NCI-H748 (cell line): ENCODE measurements around the gene MLANA.

ENCODE experiments used
- DNase-seq: peaks from one replicate; lab custom pipeline; 2025; ENCODE audit not compliant: unreplicated experiment; lab: John Stamatoyannopoulos, UW

The MLANA gene

DNA sequence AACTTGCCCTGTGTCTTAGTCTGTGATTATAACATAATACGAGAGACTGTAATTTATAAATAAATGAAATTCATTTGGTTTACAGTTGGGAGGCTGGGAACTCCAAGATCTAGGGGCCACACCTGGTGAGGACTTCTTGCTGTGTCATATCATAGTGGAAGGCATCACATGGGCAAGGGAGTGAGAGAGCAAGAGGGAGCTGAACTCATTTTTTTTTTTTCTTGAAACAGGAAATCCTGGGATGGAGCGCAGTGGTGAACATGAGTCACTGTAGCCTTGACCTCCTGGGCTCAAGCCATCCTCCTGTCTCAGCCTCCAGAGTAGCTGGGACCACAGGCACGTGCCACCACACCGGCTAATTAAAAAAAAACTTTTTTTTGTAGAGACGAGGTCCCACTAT lies 7.2 kb downstream of the MLANA start:
- no peak for DNase-seq

GRCh38 chr9:5899292-5899691 lies 8.6 kb downstream of the MLANA start:
- DNase-seq: no peak

- no peak for DNase-seq
Observed at GRCh38 chr9:5900622-5901021, 9.9 kb downstream of the MLANA start.

DNA sequence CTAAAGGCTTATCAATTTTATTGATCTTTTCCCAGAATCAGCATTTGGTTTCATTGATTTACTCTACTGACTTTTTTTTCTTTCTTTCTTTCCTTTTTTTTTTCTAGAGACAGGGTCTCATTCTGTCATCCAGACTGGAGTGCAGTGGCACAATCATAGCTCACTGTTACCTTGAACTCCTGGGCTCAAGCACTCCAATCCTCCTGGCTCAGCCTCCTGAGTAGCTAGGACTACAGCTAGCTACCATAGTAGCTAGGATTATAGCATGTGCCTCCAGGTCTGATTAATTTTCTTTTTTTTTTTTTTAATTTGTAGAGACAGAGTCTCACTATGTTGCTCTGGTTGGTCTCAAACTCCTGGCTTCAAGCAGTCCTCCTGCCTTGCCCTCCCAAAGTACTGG lies 11.7 kb downstream of the MLANA start:
- no peak for DNase-seq

GRCh38 chr9:5908918-5909317 lies 18.2 kb downstream of the MLANA start:
- DNase-seq: no peak

DNA sequence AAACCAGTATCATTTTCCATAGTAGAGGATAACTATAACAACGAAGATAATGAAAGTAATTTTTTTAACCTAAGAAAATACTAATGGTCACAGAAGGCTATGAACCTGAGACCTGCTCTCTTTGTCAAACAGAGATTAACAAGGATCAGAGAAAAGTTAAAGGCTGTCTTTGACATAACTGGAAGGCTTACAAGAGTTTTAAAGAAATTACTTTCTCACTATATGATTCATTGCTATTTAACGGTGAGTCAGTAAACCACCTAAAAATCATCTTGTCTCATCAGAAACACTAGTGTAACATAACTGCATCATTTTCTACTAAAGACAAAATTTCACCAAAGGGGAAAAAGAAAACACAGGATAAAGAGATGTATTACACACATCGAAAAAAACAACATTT lies 19.3 kb downstream of the MLANA start:
- DNase-seq: no peak

DNA sequence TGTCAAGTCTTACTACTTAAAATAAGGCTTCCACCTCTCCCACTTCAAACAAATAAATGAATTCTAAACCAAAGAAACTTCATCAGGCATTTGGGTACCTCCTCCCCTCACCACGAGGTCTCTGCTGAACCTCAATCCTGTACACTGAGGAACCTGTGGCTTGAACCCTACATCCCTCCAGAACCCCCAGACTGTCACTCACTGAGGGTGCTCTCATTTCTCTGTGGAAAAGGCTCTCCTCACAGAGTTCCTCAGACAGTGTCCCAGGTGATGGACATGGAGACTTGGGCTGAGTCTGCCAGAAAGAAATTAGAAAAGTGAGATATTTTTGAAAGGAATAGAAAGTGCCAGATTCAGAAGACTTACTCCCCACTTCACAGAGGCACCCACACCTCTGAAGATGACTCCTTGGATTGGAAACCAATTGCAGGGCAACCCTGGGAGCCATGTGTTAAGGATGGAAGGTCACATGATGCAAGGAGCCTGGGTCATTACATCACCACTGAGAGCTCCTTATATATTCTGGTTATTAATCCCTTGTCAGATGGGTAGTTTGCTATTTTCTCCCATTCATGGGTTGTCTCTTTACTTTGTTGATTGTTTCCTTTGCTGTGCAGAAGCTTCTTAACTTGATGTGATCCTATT lies 19.8 kb downstream of the MLANA start:
- no peak for DNase-seq

DNA sequence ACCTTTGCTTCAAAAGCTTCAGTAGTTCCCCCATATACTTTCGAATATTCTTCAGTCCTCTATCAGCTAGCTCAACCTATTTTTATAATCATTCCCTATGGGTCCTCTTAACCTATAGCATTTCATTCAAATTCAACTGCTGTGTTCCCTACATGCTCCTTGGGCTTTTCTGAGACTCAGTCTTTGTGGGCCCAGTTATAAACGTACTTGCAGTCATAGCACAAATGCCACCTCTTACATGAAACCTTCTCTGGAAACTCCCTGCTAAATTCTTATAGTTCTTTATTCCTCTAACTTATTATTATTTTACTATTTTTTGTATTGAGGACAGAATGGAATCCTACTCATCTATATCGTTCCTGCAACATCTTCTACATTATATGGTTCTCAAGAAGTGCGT lies 24.7 kb downstream of the MLANA start:
- no peak for DNase-seq

GRCh38 chr9:5917273-5917672 lies 26.6 kb downstream of the MLANA start:
- no peak for DNase-seq

DNA sequence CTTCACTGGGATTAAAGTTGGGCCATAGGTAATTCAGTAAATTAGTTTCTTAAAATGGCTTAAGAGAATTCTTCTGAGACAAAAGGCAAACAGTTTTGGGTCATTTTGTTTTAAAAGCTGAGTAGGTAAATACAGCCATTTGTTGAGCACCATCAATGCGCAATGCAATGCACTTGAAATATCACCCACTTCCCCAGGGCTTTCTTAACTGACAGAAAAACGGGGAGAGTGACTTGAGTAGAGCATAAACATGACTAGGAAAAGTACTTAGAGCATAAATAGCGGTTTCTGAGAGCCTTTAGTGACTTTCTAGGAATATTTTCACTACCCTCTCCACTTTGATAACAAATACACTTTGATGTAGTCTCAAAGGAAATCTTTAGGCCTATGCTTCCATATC lies 27.2 kb downstream of the MLANA start:
- no peak for DNase-seq

GRCh38 chr9:5918460-5918859 lies 27.8 kb downstream of the MLANA start:
- DNase-seq: no peak

DNA sequence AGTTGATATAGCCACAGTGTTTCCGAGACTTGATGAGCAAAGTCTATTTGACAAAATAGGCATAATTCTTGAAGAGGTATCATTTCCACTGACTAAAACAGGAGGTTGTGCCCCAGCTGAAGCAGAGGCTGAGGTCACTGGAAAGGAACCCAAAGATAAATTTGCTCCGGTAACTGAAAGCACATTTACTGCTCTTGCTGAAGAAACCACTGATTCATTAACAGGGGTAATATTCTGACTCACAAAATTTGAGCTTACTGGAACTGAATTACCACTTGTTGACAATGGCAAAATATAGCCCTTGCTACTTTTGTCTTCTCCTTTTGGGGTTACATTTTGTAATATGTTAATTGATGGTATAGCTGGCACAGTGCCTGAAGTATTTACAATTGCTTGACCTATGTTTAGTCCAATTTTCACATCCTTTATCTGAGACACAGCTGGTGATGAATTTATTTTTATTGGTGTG lies 30.2 kb downstream of the MLANA start:
- DNase-seq: no peak

DNA sequence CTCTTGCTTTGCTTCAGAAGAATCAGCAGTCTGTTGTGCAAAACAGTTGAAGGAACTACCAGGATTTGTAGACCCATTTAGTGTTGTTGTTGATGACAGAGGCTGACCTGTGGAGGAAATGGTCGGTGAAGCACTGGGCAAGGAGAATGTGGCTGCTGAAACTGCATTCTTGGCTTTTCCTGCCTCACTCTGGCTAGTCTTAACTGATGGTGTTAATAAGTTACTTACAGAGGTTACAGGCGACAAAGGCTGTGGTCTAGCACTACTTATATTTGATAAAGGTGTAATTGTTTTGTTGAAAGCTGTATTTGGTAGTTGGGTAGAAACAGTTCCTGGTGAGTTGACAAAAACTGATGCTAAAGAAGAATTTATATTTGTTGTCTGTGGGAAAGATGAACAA lies 31.5 kb downstream of the MLANA start:
- no peak for DNase-seq

GRCh38 chr9:5931657-5932056 lies 41.0 kb downstream of the MLANA start:
- DNase-seq: no peak

DNA sequence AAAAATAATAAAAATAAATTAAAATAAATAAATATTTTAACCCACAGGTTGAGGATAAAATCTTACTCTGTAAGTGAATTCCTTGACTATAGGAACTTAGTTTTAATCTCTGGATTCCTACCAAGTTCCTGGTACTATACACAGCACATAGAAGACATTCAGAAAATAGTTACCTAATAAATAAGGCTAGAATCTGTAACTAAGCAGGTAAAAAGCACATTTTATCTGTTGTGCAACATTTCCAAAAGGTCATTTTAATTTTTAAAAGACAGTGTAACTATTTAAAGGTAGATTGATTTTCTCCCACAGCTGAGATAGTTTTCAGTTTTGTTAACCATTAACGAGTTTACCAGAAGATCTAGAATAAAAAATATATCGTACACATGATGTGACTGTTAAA lies 47.8 kb downstream of the MLANA start:
- no peak for DNase-seq

GRCh38 chr9:5939530-5939929 lies 48.8 kb downstream of the MLANA start:
- DNase-seq: no peak

DNA sequence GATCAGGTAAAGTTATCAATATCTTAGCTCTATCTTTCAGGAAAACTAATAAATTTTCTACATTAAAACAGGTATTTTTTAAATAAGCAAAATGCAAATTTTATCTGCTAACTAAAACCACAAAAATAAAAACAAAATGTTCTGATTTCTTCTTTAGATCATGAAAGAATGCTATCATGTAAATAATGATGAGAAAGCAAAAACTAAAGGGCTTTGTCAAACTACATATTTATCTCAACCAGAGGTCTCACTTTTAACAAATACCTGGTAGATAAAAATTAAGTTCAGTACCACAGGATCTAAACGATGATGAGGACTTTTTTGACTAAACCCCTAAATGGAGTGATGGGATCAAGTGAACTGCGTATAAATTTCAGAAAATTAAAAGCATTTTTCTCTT lies 50.5 kb downstream of the MLANA start:
- no peak for DNase-seq

- no peak for DNase-seq
Observed at GRCh38 chr9:5945112-5945511, 54.4 kb downstream of the MLANA start.

DNA sequence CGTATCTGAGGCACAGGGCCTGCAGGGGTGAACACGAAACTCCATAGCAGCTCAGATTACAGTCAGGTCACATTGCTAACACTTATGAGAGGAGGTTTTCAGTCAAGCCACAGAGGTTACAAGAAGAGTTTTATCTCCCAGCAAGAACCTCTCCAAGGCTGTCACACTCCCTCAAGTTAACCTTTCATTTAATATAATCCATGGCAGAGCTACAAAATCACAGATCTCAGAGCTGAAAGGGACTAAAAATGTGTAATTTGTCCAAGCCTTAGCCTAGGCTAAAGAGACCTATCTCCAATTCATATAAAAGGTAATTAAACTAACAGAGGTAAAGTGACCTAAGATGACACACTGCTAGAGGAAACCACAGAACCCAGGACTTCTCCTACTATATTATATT lies 57.2 kb downstream of the MLANA start:
- no peak for DNase-seq

DNA sequence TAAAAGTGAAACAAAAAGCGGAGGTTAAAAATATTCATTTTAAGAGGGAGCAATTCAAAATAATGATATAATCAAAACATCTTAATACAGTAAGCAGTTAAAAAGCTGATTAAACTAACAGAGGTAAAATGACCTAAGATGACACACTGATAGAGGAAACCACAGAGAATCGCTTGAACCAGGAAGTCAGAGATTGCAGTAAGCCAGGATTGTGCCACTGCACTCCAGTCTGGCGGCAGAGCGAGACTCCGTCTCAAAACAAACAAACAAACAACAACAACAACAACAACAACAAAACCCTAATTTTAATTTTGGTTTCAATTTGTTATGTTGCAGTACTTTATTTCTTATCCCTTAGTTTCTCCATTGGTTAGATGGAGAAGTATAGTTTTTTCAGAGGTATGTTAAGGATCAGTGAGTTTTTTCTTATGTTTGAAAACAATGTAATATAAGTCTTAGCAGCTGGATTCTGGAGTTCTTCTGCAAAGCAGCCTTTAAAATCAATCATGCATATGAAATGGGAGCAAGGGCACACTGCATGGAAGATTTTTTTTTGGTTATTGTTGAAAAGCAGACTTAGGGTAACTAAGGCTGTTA lies 58.5 kb downstream of the MLANA start:
- no peak for DNase-seq

DNA sequence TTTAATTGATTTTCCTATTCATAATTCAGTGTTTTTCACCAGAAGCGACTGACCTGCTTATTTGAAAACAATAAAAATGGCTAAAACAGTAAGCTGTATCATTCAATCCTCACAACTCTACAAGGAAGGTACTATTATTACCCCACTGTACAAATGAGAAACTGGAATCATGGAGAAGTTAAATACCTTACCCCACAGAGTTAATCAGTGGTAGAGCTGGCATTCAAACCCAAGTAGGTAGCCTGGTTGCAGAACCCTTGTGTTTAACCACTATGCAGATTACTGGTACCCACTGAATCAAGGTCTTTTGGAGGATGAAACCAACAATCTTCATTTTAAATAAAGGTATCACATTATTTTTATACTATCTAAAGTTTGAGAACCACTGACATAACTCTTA lies 59.6 kb downstream of the MLANA start:
- no peak for DNase-seq

GRCh38 chr9:5951686-5952211 lies 61.1 kb downstream of the MLANA start:
- DNase-seq: no peak
